GM18861 (cell line): Measurements from ENCODE around the gene RMC1.

ENCODE experiments used
- ATAC-seq: cut with Tn5 transposase; IDR thresholded peaks from one replicate; pipeline ENCODE4 v1.9.1; 2021; ENCODE audit not compliant: unreplicated experiment

The RMC1 gene

DNA sequence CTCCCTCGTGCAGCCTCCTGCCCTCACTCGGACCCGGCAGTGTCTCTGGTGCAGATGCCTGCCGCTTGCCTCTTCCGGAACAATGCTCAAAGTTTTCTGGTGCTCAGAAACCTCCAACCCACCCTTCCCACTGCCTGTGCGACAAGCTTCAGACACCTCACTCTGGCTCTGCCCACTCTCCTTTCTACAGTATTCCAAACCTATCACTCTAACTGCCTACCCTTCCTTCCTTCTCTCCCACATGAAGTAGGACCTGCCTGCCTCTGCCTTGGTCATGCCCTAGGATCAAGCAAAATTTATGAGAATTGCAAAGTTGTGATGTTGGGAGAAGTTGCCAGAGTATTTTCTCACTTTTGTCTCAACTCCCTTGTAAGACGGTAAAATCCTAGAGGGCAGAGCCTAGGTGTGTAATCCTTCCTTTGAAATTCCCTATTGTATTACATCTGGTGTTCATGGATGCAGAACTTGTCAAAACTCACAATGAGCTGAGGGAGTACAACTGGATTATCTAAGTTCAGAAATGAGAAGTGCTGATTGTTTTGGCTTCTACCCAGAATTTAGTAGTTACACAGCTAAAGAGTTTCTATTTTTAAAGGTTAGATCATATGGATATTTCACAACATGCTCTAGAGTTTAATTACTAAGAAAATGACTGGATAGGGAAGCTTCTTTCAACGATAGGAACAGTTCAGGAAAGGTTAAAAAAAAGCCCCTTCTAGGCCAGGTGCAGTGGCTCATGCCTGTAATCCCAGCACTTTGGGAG lies 75.8 kb downstream of the RMC1 start:
- ATAC-seq = no peak

- no peak for ATAC-seq
Measured at GRCh38 chr18:23580677-23581367, 77.5 kb downstream of the RMC1 start.
